ENCODE results near the gene HDAC9. TPM values are rescaled to one million over a fixed set of nuclear protein-coding genes. Genes with fewer than 3 reads are reported as not detected.

HDAC9 gene
- total RNA-seq, 4 donors from 2014 or later, result 19.6 to 48.3 (median 28.4) TPM

DNA sequence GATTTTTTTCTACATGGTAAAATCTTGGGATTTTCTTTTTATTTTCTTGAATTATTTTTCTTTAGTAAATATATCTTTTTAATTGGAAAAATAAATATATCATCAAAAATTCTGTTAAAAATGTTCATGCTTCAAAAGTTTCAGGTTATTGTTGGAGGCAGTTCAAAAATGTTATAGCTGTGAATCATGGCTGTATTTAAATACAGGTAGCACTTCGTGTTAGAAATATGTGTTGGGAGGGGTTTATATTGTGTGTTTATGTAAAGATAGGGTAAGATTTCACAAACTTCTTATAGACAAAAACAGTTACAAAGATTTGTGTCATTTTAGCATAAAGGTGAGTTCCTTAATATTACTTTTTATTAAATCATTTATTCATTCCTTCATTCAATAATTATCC, 60.4 kb downstream of the HDAC9 start:
- TF ChIP-seq, protein P1, sequence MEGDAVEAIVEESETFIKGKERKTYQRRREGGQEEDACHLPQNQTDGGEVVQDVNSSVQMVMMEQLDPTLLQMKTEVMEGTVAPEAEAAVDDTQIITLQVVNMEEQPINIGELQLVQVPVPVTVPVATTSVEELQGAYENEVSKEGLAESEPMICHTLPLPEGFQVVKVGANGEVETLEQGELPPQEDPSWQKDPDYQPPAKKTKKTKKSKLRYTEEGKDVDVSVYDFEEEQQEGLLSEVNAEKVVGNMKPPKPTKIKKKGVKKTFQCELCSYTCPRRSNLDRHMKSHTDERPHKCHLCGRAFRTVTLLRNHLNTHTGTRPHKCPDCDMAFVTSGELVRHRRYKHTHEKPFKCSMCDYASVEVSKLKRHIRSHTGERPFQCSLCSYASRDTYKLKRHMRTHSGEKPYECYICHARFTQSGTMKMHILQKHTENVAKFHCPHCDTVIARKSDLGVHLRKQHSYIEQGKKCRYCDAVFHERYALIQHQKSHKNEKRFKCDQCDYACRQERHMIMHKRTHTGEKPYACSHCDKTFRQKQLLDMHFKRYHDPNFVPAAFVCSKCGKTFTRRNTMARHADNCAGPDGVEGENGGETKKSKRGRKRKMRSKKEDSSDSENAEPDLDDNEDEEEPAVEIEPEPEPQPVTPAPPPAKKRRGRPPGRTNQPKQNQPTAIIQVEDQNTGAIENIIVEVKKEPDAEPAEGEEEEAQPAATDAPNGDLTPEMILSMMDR (IDR thresholded peaks at IDR 0.05; ENCODE audit: low read depth), result no peak

DNA sequence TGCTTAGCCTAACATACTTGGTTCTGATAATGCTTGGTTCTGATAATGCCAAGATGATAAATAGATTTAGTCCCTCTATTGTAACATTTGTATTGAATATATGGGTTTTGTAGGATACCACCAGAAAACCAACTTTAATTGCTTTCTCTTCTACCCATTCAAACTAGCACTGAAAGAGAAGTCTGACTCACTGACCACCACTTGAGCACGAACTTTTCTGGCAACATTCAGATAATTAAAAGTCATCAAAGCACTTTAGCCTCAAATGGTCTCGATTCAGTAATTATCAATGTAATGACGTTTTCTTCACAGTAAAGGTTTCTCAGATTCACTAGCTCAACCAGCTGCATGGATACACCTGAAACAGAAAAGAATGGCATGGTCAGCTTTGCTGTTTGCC, 63.0 kb downstream of the HDAC9 start:
- TF ChIP-seq, protein P1 (IDR thresholded peaks at IDR 0.05; ENCODE audit: low read depth), result no peak

DNA sequence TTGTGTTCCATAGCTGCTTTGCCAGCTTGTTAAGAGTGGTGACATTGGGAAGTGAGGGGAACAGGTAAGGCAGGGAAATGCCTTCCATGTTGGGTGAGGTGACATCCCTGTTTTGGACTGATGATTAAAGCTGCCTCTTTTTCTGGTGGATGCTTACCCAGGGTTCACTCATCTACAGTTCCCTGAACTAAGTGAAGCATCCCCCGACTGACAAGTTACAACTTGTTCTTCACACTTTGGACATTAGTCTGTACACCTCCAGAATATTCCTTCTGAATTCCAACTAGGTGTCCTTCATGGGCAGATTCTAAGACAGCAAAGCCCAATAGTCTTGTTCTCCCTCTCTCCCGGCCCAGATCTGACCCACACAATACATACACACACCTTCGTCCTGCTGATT, 63.4 kb downstream of the HDAC9 start:
- TF ChIP-seq, protein P1 (IDR thresholded peaks at IDR 0.05; ENCODE audit: low read depth), result no peak

DNA sequence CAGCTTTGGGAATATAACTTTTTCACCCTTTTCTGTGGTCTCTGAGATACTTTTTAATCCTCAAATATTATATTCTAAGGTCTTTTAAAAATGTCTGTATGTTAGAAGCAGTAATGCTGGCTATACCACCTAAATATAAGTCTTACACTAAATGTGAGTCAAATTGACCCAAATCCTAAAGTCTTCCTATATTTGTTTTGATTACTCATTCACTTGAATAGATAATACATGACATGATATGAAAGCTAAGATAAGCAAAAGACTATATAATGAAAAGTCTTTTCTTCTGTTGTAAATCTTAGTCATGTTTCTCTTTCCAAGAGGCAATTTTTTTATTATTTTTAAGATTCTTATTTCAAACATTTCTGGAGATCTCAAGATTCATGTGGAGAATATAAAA, 64.2 kb downstream of the HDAC9 start:
- TF ChIP-seq, protein P1 (IDR thresholded peaks at IDR 0.05; ENCODE audit: low read depth), result no peak

DNA sequence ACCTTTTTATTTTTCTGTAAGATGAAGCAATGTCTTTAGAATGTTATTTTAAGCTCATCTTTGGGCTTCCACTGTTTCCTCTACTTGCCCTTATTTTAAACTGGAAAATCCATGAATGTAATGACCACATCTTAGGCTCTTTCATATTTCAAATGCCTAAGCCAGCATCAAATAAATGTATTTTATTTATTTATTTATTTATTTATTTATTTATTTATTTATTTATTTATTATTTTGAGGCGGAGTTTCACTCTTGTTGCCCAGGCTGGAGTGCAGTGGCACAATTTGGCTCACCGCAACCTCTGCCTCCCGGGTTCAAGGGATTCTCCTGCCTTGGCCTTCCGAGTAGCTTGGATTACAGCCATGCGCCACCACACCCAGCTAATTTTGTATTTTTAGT, 69.2 kb downstream of the HDAC9 start:
- TF ChIP-seq, protein P1 (IDR thresholded peaks at IDR 0.05; ENCODE audit: low read depth), result no peak

DNA sequence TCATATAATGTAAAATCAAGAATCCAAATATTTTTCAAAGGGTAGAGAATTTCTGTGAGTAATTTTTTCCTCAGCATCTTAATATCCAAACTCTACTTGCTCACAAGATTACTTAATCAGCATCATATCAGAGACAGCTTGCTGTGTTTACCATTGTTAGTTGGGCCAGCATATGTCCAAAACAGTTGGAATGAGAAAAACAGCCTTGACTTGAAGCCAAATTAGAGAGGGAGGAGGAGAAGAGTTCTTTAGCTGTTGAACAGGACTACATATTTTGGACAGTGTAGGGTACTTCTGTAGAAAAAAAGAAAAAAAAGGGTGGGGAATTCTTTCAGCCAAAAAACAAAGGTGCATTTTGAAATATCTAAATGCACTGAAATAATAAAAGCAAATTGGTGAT, 69.8 kb downstream of the HDAC9 start:
- TF ChIP-seq, protein P1 (IDR thresholded peaks at IDR 0.05; ENCODE audit: low read depth), result no peak

DNA sequence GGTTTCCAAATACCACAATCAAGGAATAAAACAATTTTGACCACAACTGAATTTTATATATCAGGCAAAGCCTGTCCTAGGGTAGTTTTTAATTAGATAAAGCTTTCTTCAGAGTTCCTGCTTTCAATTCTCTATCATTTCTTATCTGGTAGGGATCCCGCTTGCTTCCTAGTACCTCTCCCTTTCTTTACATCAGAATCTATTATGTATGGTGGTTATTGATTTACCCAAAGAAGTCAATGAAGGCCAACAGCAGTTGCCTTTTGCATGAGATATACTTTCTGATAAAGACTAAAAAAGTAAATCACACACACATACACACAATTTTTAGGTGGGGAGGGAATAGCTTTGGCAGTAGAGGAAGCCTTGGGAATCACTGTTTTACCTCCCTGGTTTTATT, 70.7 kb downstream of the HDAC9 start:
- TF ChIP-seq, protein P1 (IDR thresholded peaks at IDR 0.05; ENCODE audit: low read depth), result no peak
